ENCODE results near the gene CCDC146. TPM values are rescaled to one million over a fixed set of nuclear protein-coding genes. Genes with fewer than 3 reads are reported as not detected.

Gene CCDC146
- 0.47 to 0.77 TPM (median 0.67 TPM) in 5 replicates for total RNA-seq (2022; extraction: Qiagen RNA extraction)

DNA sequence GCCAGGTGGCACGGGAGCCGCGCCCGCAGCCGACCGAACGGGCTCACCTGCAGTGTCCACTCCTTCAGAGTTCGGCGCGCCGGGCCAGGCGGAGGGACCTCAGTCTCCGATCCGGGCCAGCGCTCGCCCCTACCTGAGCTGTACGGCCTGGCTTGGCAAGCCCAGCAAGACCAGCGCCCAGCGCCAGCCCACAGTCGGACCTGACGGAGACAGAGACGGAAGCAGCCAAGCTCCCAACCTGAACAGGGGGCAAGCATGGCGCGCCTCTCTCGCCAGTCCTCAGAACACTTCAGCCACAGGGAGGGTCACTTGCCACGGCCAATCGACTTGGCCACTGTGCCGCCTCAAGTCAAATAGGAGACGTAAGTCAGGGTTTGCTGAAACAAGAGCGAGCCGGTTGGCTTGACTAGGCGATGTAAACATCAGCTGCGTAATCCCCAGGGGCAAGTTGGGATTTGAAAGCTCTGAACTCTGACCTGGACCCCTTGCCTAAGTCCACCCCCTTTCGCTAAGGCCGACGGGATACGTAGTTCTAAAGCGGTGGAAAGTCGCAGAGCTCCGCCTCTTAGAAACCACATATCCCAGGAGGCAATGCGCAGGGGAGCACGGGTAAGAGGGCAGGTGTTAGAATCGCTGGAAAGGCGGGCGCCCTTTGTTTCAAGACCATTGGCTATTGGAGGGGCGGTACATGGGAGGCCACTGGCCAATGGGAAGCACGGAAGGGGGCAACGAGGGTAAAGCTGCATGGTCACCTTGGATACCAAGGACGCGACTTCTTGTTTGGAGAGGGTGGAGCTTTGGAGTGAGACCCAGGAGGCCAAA lies at the start of gene CCDC146:
Gene CCDC146 (plus strand): TSS at position 756 of the 822 bp plus-strand sequence. CDS start 45,054 bp downstream, outside the sequence.

GRCh38 chr7:77199013-77199966 lies 76.9 kb downstream of the CCDC146 start, which contains the start of gene FGL2:
TSS of gene FGL2 (minus strand) at chr7:77199819. CDS start at chr7:77199793, 26 bp downstream.

Other genes starting within 250 kb of the CCDC146 start
- gene SPDYE17, start 90.3 kb upstream of the CCDC146 start, total RNA-seq (2022; extraction: Qiagen RNA extraction) = not detected in 5 replicates
- gene SPDYE18, start 60.1 kb upstream of the CCDC146 start, total RNA-seq (2022; extraction: Qiagen RNA extraction) = 0.09 to 0.20 TPM (median 0.12 TPM) in 4 of 5 replicates, not detected in the other
- not detected in 5 replicates for gene FGL2, start 77.2 kb downstream of the CCDC146 start, total RNA-seq (2022; extraction: Qiagen RNA extraction)

All from A549 treated with AZD2906 at 1 μM for 4 hours (cell line).